HG03280 (cell line): Measurements from ENCODE around the gene EGFR.

ENCODE experiments used
- ATAC-seq: cut with Tn5 transposase; IDR thresholded peaks from one replicate; pipeline ENCODE4 v1.9.1; 2021; ENCODE audit warnings: mild to moderate bottlenecking, moderate library complexity; ENCODE audit not compliant: unreplicated experiment

EGFR gene

DNA sequence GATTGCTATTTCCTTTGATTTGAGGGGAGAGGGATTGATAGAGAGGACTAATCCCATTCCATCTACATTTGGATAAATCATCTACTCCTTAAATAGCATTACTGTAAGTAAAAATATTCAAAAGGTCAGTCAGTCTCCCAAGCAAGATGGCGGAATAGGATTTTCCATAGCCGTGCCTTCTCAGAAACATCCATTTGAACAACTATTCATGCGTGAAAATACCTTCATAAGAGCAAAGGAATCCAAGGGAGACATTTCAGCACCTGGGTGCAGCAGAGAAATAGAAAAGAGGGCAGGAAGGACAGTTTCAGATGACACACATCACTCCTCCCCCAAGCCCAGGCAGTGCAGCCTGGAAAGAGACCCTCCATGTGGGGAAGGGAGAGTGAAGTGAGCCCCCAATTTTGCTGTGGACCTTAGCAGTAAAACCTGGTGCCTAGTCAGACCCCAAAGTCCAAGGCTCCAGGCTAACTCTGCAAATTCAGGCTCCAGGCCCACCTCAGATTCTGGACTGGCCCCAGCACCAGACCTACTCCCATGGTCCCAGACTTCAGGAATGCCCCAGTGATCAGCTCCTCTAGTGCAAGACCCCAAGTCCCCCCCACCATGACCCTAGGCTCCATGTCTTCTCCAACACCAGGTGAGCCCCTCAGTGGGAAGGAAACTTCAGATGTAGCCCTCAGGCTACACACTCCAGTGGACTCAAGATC, 242.0 kb downstream of the EGFR start:
- ATAC-seq, result no peak
